OCI-LY1 (cell line): ENCODE measurements around the gene RHEBL1.

Experiments
- H2AFZ ChIP-seq: fragments of 200-600 bp; sonication (generic), shearing (Covaris generic); 2 replicates; pipeline ENCODE4 v1.6.0; 2014; ENCODE audit warnings: antibody characterized with exemption, mild to moderate bottlenecking, low read length
- H3F3A ChIP-seq: fragments of 200-600 bp; sonication (generic), shearing (Covaris generic); 2 replicates; pipeline ENCODE4 v1.6.0; 2014; ENCODE audit warnings: mild to moderate bottlenecking, antibody characterized with exemption, low read length, moderate library complexity; ENCODE audit not compliant: insufficient read depth
- H3K27ac ChIP-seq: fragments of 200-600 bp; sonication (generic); 2 replicates; pipeline ENCODE4 v1.5.1; 2014; ENCODE audit warnings: low read length, mixed run types, mild to moderate bottlenecking, low read depth; ENCODE audit not compliant: poor library complexity, severe bottlenecking
- H3K27me3 ChIP-seq: fragments of 200-600 bp; sonication (generic); 2 replicates; pipeline ENCODE4 v1.6.0; 2014; ENCODE audit warnings: antibody characterized with exemption, mild to moderate bottlenecking, low read length, moderate library complexity; ENCODE audit not compliant: insufficient read depth
- H3K36me3 ChIP-seq: fragments of 200-600 bp; sonication (generic); 2 replicates; pipeline ENCODE4 v1.6.1; 2014; ENCODE audit warnings: mild to moderate bottlenecking, antibody characterized with exemption, low read length, moderate library complexity, mixed read lengths; ENCODE audit not compliant: insufficient read depth
- H3K4me1 ChIP-seq: fragments of 200-600 bp; sonication (generic); 2 replicates; pipeline ENCODE4 v1.5.1; 2014; ENCODE audit warnings: mild to moderate bottlenecking, low read length, moderate library complexity; ENCODE audit not compliant: insufficient read depth, severe bottlenecking
- H3K4me2 ChIP-seq: fragments of 200-600 bp; sonication (generic), shearing (Covaris generic); 2 replicates; pipeline ENCODE4 v1.6.1; 2014; ENCODE audit warnings: low read length
- H3K4me3 ChIP-seq: fragments of 200-600 bp; sonication (generic); 2 replicates; pipeline ENCODE4 v1.5.1; 2014; ENCODE audit warnings: low read length, low read depth, mild to moderate bottlenecking, mixed read lengths; ENCODE audit not compliant: poor library complexity, severe bottlenecking
- H3K79me2 ChIP-seq: fragments of 200-600 bp; shearing (Covaris generic); 2 replicates; pipeline ENCODE4 v1.6.1; 2016; ENCODE audit warnings: mixed run types, low read length, mixed read lengths; ENCODE audit not compliant: insufficient read depth
- H3K9ac ChIP-seq: fragments of 200-600 bp; sonication (generic), shearing (Covaris generic); 2 replicates; pipeline ENCODE4 v1.6.1; 2014; ENCODE audit warnings: mild to moderate bottlenecking, low read length, mixed read lengths
- H3K9me2 ChIP-seq: fragments of 200-600 bp; sonication (generic), shearing (Covaris generic); 2 replicates; pipeline ENCODE4 v1.6.1; 2014; ENCODE audit warnings: low read depth, mild to moderate bottlenecking, low read length, mixed read lengths
- H3K9me3 ChIP-seq: fragments of 200-600 bp; shearing (Covaris generic); 2 replicates; pipeline ENCODE4 v1.6.1; 2014; ENCODE audit warnings: low read length, mixed read lengths
- H4K20me1 ChIP-seq: fragments of 200-600 bp; sonication (generic), shearing (Covaris generic); 2 replicates; pipeline ENCODE4 v1.6.0; 2016; ENCODE audit warnings: mild to moderate bottlenecking, low read length; ENCODE audit not compliant: insufficient read depth
- CTCF ChIP-seq: fragments of 200-600 bp; sonication (generic), shearing (Covaris generic); IDR thresholded peaks from 2 replicates; pipeline ENCODE4 v1.5.1; 2017; ENCODE audit warnings: mild to moderate bottlenecking, antibody characterized with exemption, low read length, moderate library complexity, mixed read lengths
- EZH2 ChIP-seq: fragments of 200-600 bp; sonication (generic), shearing (Covaris generic); IDR thresholded peaks from 2 replicates; pipeline ENCODE4 v1.8.0; 2017; ENCODE audit warnings: borderline replicate concordance, mixed run types, mild to moderate bottlenecking, antibody characterized with exemption, low read length, moderate library complexity, mixed read lengths

The RHEBL1 gene

GRCh38 chr12:49017891-49018260 lies 51.9 kb downstream of the RHEBL1 start:
- H3K9me2 ChIP-seq = no peaks in the 10 kb centered on the region
- peak overlapping the region; percentile 83 for H3K9ac ChIP-seq
- H3K9me3 ChIP-seq = no peaks in the 10 kb centered on the region
- H3K27me3 ChIP-seq = no peaks in the 10 kb centered on the region
- no peaks in the 10 kb centered on the region for H3K79me2 ChIP-seq
- H3F3A ChIP-seq = peaks cover 4% of the 10 kb centered on the region; the same call in 1 of the 2 replicates
- peaks cover 28% of the 10 kb centered on the region for H3K4me1 ChIP-seq
- H3K36me3 ChIP-seq = peaks cover 24% of the 10 kb centered on the region
- TF ChIP-seq EZH2 (no peak), CTCF (no peak)
- peak overlapping the region; percentile 81 for H3K4me3 ChIP-seq
- no peaks in the 10 kb centered on the region for H4K20me1 ChIP-seq
- peak overlapping the region; percentile 46 for H3K27ac ChIP-seq
- no peak overlapping the region for H2AFZ ChIP-seq
- H3K4me2 ChIP-seq = peak overlapping the region; percentile 92

- Histone ChIP-seq H3F3A (peaks cover 4% of the 10 kb centered on the region; the same call in 1 of the 2 replicates), H3K9me3 (no peaks in the 10 kb centered on the region), H3K27ac (no peak overlapping the region), H3K27me3 (no peaks in the 10 kb centered on the region), H3K79me2 (no peaks in the 10 kb centered on the region), H3K4me2 (no peak overlapping the region), H3K4me3 (no peak overlapping the region), H3K9ac (no peak overlapping the region), H4K20me1 (no peaks in the 10 kb centered on the region), H3K9me2 (no peaks in the 10 kb centered on the region), H3K36me3 (peaks cover 28% of the 10 kb centered on the region), H2AFZ (no peak overlapping the region), H3K4me1 (peaks cover 28% of the 10 kb centered on the region)
- TF ChIP-seq CTCF (no peak), EZH2 (no peak)
These were observed 54.6 kb downstream of the RHEBL1 start for GRCh38 chr12:49015196-49015595.
